ENCODE data around the gene CADM1. TPM values are rescaled to one million over a fixed set of nuclear protein-coding genes. Genes with fewer than 3 reads are reported as not detected.

The CADM1 gene
- total and polyA plus RNA-seq, 7 donors: 0.69 to 25.2 (median 15.6) TPM

DNA sequence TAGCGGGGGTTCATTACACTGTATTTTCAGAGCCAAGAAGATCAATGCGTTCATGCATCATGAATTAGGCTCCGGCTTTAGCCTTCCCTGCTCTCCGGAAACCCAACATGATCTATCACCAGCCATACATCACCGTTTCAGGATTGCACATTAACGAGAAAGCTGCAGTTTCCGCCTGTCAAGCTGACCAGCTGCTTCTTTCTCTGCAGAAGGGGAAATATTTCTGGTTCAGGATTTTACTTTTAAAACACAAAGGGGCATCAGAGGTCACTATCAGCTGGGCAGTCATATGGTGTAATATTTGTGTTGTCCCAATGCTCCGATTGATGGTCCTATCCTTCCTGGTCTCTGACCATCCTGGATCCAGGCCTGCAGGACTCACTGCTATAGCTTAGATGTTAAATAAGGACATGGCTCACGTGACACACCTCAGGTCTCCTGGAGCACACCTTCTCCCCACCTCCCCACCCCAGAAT, 21.4 kb upstream of the CADM1 start:
- no peak for TF ChIP-seq EP300 (IDR thresholded peaks at IDR 0.05)
- no peak for TF ChIP-seq POLR2AphosphoS5 (IDR thresholded peaks at IDR 0.05)
- TF ChIP-seq POLR2A (IDR thresholded peaks at IDR 0.05): no peak
- TF ChIP-seq, protein P1, sequence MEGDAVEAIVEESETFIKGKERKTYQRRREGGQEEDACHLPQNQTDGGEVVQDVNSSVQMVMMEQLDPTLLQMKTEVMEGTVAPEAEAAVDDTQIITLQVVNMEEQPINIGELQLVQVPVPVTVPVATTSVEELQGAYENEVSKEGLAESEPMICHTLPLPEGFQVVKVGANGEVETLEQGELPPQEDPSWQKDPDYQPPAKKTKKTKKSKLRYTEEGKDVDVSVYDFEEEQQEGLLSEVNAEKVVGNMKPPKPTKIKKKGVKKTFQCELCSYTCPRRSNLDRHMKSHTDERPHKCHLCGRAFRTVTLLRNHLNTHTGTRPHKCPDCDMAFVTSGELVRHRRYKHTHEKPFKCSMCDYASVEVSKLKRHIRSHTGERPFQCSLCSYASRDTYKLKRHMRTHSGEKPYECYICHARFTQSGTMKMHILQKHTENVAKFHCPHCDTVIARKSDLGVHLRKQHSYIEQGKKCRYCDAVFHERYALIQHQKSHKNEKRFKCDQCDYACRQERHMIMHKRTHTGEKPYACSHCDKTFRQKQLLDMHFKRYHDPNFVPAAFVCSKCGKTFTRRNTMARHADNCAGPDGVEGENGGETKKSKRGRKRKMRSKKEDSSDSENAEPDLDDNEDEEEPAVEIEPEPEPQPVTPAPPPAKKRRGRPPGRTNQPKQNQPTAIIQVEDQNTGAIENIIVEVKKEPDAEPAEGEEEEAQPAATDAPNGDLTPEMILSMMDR (IDR thresholded peaks at IDR 0.05): no peak
- Histone ChIP-seq H3K27me3 (peaks cover 0 to 4% (median 0%) of the 10 kb centered on the region in 3 donors), H3K27ac (no peak overlapping the region), H3K4me3 (no peak overlapping the region), H3K36me3 (no peaks in the 10 kb centered on the region), H3K9me3 (no peaks in the 10 kb centered on the region), H3K4me1 (no peaks in the 10 kb centered on the region)
- 87 to 93% methylated on average over 9 of the region's 9 CpGs for WGBS, 2 donors
- intact Hi-C loops (cut with DNase I): no loop called here
- no peak for DNase-seq

DNA sequence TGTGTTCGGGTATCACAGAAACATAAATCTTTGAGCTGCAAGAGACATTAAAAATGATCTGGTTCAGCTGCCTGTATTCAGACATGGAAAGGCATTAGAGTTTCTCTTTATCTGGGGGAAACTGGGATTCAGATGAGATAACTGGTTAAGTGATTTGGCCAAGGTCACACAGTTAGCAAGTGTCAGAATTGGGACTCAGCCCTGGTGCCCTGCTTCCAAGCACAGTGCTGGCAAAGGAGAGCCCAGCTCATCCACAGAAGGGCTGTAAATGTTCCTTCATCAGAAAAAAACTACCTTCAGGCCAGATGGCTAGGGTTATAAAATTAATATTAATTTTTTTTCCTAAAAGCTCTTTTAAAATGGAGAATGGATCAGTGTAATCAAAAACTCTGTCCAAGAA, 20.4 kb upstream of the CADM1 start:
- WGBS, 2 donors: 2 to 48% methylated on average over 1 of the region's 1 CpG
- Histone ChIP-seq H3K27ac (no peak overlapping the region), H3K27me3 (peaks cover 0 to 4% (median 0%) of the 10 kb centered on the region in 3 donors), H3K4me3 (no peak overlapping the region), H3K36me3 (no peaks in the 10 kb centered on the region), H3K9me3 (no peaks in the 10 kb centered on the region), H3K4me1 (no peaks in the 10 kb centered on the region)
- intact Hi-C loops (cut with DNase I): no loop called here
- no peak for DNase-seq
- TF ChIP-seq, protein P1 (IDR thresholded peaks at IDR 0.05): no peak
- TF ChIP-seq POLR2A (IDR thresholded peaks at IDR 0.05) (no peak), POLR2AphosphoS5 (IDR thresholded peaks at IDR 0.05) (no peak), EP300 (IDR thresholded peaks at IDR 0.05) (no peak)

DNA sequence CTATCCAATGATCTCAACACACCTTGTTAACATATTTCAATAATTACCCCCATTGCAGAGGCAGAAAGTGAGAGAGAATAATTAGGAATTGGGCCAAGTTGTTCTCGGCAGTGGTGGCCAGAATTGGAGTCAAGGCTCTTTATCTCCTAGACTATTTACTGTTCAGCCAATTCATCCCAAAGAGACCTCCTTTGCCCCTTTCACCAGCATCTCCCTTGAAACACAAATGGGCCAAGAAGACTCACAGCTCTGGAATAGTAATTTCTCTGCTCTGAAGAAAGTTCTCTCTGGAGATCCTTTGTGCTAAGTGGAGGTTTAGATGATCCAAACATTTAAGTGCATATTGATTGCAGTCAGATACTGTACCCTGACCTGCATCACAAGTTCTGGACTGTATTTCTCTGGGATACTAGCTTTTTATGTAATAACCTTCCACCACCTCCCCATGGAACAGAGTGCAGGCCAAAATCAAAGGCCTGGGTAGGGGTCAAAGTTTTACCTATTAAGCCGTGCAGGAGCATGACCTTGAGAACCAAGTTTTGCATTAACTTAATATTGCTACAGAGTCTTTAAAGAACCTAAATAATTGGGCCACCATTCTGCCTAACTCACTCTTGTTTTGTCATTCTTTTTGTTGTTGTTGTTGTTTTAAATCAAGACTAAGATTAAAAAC, 19.6 kb upstream of the CADM1 start:
- TF ChIP-seq POLR2AphosphoS5 (IDR thresholded peaks at IDR 0.05) (no peak), EP300 (IDR thresholded peaks at IDR 0.05) (no peak)
- intact Hi-C loops (cut with DNase I): no loop called here
- H3K4me1 ChIP-seq: no peaks in the 10 kb centered on the region
- peaks cover 0 to 4% (median 0%) of the 10 kb centered on the region in 3 donors for H3K27me3 ChIP-seq
- H3K4me3 ChIP-seq: no peak overlapping the region
- no peaks in the 10 kb centered on the region for H3K36me3 ChIP-seq
- WGBS, 2 donors: 49 to 81% methylated on average over 2 of the region's 2 CpGs
- H3K27ac ChIP-seq: no peak overlapping the region
- no peaks in the 10 kb centered on the region for H3K9me3 ChIP-seq
- no peak for DNase-seq

DNA sequence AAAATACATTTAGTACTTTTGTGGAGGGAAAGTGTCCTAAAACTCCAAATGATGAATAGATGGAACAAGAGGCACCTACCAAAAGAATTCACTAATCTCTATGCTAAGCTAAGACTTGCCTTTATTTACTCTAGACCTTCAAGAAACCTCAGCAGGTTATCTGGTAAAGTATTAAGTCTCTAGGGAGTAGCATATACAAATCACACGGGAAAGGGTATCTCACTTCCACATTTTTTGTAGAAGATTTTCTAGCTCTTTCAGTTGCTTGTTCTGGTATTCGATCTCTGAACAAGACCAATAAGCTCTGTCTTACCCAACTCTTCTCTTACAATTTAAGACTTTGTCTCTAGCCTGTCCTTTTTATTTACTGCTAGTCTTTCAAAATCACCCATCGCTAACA, 18.1 kb upstream of the CADM1 start:
- 43 to 66% methylated on average over 3 of the region's 3 CpGs for WGBS, 2 donors
- Histone ChIP-seq H3K4me3 (no peak overlapping the region), H3K36me3 (no peaks in the 10 kb centered on the region), H3K27me3 (peaks cover 0 to 4% (median 0%) of the 10 kb centered on the region in 3 donors), H3K27ac (no peak overlapping the region), H3K4me1 (no peaks in the 10 kb centered on the region), H3K9me3 (no peaks in the 10 kb centered on the region)
- TF ChIP-seq, protein P1 (IDR thresholded peaks at IDR 0.05): no peak
- no peak for TF ChIP-seq EP300 (IDR thresholded peaks at IDR 0.05)
- TF ChIP-seq POLR2A (IDR thresholded peaks at IDR 0.05): no peak
- TF ChIP-seq POLR2AphosphoS5 (IDR thresholded peaks at IDR 0.05): no peak
- intact Hi-C loops (cut with DNase I): no loop called here
- DNase-seq: no peak

DNA sequence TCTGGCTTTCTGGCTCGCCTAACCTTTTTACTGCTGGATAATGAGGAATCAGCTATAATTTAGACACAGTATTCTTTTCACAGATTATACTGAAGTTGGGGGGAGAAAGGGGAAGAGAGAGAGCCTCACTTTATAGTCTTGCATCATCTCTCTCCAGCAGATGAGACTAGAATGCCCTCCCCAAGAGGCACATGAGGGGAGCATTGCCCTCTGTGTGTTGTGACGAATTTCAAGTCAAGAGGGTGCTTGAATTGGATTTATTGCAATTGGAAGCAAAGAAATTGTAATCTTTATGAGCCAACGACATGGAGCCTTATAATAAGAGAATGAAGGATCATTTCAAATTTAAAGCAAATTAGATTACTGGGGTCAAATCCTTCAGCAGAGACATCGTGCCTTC, 17.6 kb upstream of the CADM1 start:
- H3K36me3 ChIP-seq: no peaks in the 10 kb centered on the region
- H3K27me3 ChIP-seq: peaks cover 0 to 4% (median 0%) of the 10 kb centered on the region in 3 donors
- TF ChIP-seq, protein P1 (IDR thresholded peaks at IDR 0.05): no peak
- TF ChIP-seq POLR2A (IDR thresholded peaks at IDR 0.05): no peak
- TF ChIP-seq POLR2AphosphoS5 (IDR thresholded peaks at IDR 0.05): no peak
- no peak for TF ChIP-seq EP300 (IDR thresholded peaks at IDR 0.05)
- DNase-seq: no peak
- H3K4me3 ChIP-seq: no peak overlapping the region
- H3K4me1 ChIP-seq: no peaks in the 10 kb centered on the region
- intact Hi-C loops (cut with DNase I): no loop called here
- no peaks in the 10 kb centered on the region for H3K9me3 ChIP-seq
- 66 to 70% methylated on average over 4 of the region's 4 CpGs for WGBS, 2 donors
- H3K27ac ChIP-seq: no peak overlapping the region
